ENCODE results near the gene VENTX. TPM values are rescaled to one million over a fixed set of nuclear protein-coding genes. Genes with fewer than 3 reads are reported as not detected.

The VENTX gene
- total RNA-seq, 2 donors from 2014 or later, result 0.26 TPM; not detected in 1

- Histone ChIP-seq H3K27ac (no peak overlapping the region), H3K9me3 (no peaks in the 10 kb centered on the region), H3K36me3 (replicated peaks in 1 of 2; ENCODE audit: insufficient read depth in 1 of 2, low read depth in 2 of 2) (peaks cover 26 to 36% of the 10 kb centered on the region in 2 donors), H3K4me1 (no peaks in the 10 kb centered on the region), H3K27me3 (no peaks in the 10 kb centered on the region), H3K4me3 (no peak overlapping the region)
- intact Hi-C loops (cut with DNase I), result no loop called here
- no peak for TF ChIP-seq CTCF (IDR thresholded peaks at IDR 0.05)
- no peak for TF ChIP-seq POLR2A (IDR thresholded peaks at IDR 0.05)
- 93 to 95% methylated on average over 8 to 24 of the region's 24 CpGs for WGBS, 2 donors
- ATAC-seq (no peak), DNase-seq (no peak)
Observed at GRCh38 chr10:133289761-133290160, 52.1 kb downstream of the VENTX start.

MicroRNA genes within 50 kb of the gene (microRNA counts, 767-probe panel; counts per million panel counts)
- 0 to 736 counts per million in 2 donors for microRNA hsa-miR-202-3p

Small RNA genes lying within 50 kb of the gene (microRNA-seq; reads per million reads assigned to microRNA genes)
- 3.3 to 5.8 reads per million in 2 donors for gene MIR202 (ENCODE audit: borderline number of aligned reads in 2 of 2, borderline replicate concordance in 2 of 2)

Other genes starting within 250 kb of the VENTX start
- under 1 TPM in 1 of 2 donors, not detected in 1; under 0.01 TPM for gene ADGRA1, start 149.9 kb upstream of the VENTX start, total RNA-seq
- 1 to 10 TPM in 1 of 2 donors, under 1 TPM in 1; 0.52 to 3.3 TPM for gene KNDC1, start 77.6 kb upstream of the VENTX start, total RNA-seq
- gene UTF1, start 7.6 kb upstream of the VENTX start, total RNA-seq, result not detected
- gene ADAM8, start 39.0 kb downstream of the VENTX start, total RNA-seq, result 1 to 10 TPM; 3.4 to 4.6 TPM
- gene TUBGCP2, start 71.0 kb downstream of the VENTX start, total RNA-seq, result 10 to 100 TPM; 32.2 to 36.6 TPM
- 10 to 100 TPM; 15.0 to 22.7 TPM for gene ZNF511, start 71.1 kb downstream of the VENTX start, total RNA-seq
- gene CALY, start 99.0 kb downstream of the VENTX start, total RNA-seq, result 1 to 10 TPM in 1 of 2 donors, not detected in 1; 1.8 TPM
- 1 to 10 TPM in 1 of 2 donors, not detected in 1; 6.5 TPM for gene PRAP1, start 109.5 kb downstream of the VENTX start, total RNA-seq
- 10 to 100 TPM; 12.5 to 16.1 TPM for gene FUOM, start 120.2 kb downstream of the VENTX start, total RNA-seq
- gene ECHS1, start 135.5 kb downstream of the VENTX start, total RNA-seq, result 10 to 100 TPM; 44.4 to 71.9 TPM
- 1 to 10 TPM; 8.3 to 9.6 TPM for gene PAOX, start 141.4 kb downstream of the VENTX start, total RNA-seq
- 10 to 100 TPM; 22.8 to 83.7 TPM for gene MTG1, start 156.3 kb downstream of the VENTX start, total RNA-seq
- not detected for gene SPRN, start 186.8 kb downstream of the VENTX start, total RNA-seq
- 10 to 100 TPM in 1 of 2 donors, 1 to 10 TPM in 1; 3.9 to 11.2 TPM for gene SCART1, start 216.1 kb downstream of the VENTX start, total RNA-seq

Measured in body of pancreas (tissue), 4 donors.